Hepatocyte (in vitro differentiated cells): ENCODE measurements around the gene ACBD7.

ENCODE experiments used
- CTCF ChIP-seq: fragments of 200-600 bp; sonication (generic); IDR thresholded peaks from 2 replicates; pipeline ENCODE4 v1.5.1; 2016; ENCODE audit warnings: antibody characterized with exemption, mild to moderate bottlenecking; ENCODE audit not compliant: poor library complexity
- EZH2 ChIP-seq: fragments of 200-600 bp; sonication (generic); IDR thresholded peaks from 2 replicates; pipeline ENCODE4 v1.6.1; 2016; ENCODE audit warnings: antibody characterized with exemption, mild to moderate bottlenecking, borderline replicate concordance

GRCh38 chr10:15088428-15089261 lies at the start of gene ACBD7:
- TF ChIP-seq CTCF: no peak
- TF ChIP-seq EZH2: no peak
